HG03103 (cell line): Measurements from ENCODE around the gene HCN2.
A peak's percentile ranks its signal among the peaks of the same experiment; 100 is the strongest.

Experiments
- ATAC-seq: cut with Tn5 transposase; IDR thresholded peaks from one replicate; pipeline ENCODE4 v1.9.1; 2021; ENCODE audit warnings: low read depth; ENCODE audit not compliant: unreplicated experiment

The HCN2 gene

GRCh38 chr19:650121-650520, 60.4 kb downstream of the HCN2 start:
- ATAC-seq: no peak

GRCh38 chr19:651114-651818, 61.6 kb downstream of the HCN2 start:
- no peak for ATAC-seq

GRCh38 chr19:651991-652390, 62.3 kb downstream of the HCN2 start:
- no peak for ATAC-seq

- no peak for ATAC-seq
Measured at GRCh38 chr19:652467-653389, 63.0 kb downstream of the HCN2 start.

- no peak for ATAC-seq
Measured at GRCh38 chr19:653425-653824, 63.7 kb downstream of the HCN2 start.

GRCh38 chr19:655691-656090, 66.0 kb downstream of the HCN2 start:
- no peak for ATAC-seq

GRCh38 chr19:656751-657559, 67.3 kb downstream of the HCN2 start:
- no peak for ATAC-seq

GRCh38 chr19:657611-658010, 67.9 kb downstream of the HCN2 start:
- ATAC-seq: no peak

- ATAC-seq: no peak
Measured at GRCh38 chr19:658059-658839, 68.6 kb downstream of the HCN2 start.

GRCh38 chr19:658916-659839, 69.5 kb downstream of the HCN2 start:
- ATAC-seq: no peak

- ATAC-seq: no peak
Measured at GRCh38 chr19:660793-661426, 71.2 kb downstream of the HCN2 start.

- ATAC-seq: no peak
Measured at GRCh38 chr19:661427-662196, 71.9 kb downstream of the HCN2 start.

- no peak for ATAC-seq
Measured at GRCh38 chr19:662207-662961, 72.7 kb downstream of the HCN2 start.

- ATAC-seq: peak; percentile 50
Measured at GRCh38 chr19:662962-663681, 73.4 kb downstream of the HCN2 start, which contains the start of gene RNF126. RNF126 (minus strand) TSS chr19:663214; CDS start chr19:663121, 93 bp downstream.

- ATAC-seq: no peak
Measured at GRCh38 chr19:663682-664117, 74.0 kb downstream of the HCN2 start.

- no peak for ATAC-seq
Measured at GRCh38 chr19:664913-665443, 75.3 kb downstream of the HCN2 start.
